ENCODE results near the gene FSTL1.
A peak's percentile ranks its signal among the peaks of the same experiment; 100 is the strongest.

The FSTL1 gene

DNA sequence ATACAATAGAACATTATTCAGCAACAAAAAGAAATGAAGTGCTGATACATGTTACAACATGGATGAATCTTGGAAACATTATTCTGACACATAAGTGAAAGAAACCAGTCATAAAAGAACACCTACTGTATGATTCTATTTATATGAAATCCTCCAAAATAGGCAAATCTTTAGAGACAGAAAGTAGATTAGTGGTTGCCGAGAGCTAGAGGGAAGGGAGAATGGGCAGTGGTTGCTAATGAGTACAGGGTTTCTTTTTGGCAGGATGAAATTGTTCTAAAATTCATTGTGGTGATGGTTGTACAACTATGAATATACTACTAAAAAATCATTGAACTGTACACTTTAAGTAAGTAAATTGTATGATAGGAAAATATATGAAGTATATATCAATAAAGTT is 95.3 kb downstream of the FSTL1 start:
- H3K27me3 ChIP-seq: no peaks in the 10 kb centered on the region
- TF ChIP-seq, protein P1, sequence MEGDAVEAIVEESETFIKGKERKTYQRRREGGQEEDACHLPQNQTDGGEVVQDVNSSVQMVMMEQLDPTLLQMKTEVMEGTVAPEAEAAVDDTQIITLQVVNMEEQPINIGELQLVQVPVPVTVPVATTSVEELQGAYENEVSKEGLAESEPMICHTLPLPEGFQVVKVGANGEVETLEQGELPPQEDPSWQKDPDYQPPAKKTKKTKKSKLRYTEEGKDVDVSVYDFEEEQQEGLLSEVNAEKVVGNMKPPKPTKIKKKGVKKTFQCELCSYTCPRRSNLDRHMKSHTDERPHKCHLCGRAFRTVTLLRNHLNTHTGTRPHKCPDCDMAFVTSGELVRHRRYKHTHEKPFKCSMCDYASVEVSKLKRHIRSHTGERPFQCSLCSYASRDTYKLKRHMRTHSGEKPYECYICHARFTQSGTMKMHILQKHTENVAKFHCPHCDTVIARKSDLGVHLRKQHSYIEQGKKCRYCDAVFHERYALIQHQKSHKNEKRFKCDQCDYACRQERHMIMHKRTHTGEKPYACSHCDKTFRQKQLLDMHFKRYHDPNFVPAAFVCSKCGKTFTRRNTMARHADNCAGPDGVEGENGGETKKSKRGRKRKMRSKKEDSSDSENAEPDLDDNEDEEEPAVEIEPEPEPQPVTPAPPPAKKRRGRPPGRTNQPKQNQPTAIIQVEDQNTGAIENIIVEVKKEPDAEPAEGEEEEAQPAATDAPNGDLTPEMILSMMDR (IDR thresholded peaks at IDR 0.05): no peak
- H3K27ac ChIP-seq: no peak overlapping the region
- H3K36me3 ChIP-seq: no peaks in the 10 kb centered on the region
- H3K4me3 ChIP-seq (ENCODE audit: low read depth in 1 of 2, low read length in 1 of 2): no peak overlapping the region
- peaks cover 0 to under 1% of the 10 kb centered on the region in 2 experiments for H3K4me1 ChIP-seq (ENCODE audit: control insufficient read depth in 1 of 2, insufficient read depth in 1 of 2, low read depth in 1 of 2, low read length in 1 of 2)
- H3K9me3 ChIP-seq: no peaks in the 10 kb centered on the region

DNA sequence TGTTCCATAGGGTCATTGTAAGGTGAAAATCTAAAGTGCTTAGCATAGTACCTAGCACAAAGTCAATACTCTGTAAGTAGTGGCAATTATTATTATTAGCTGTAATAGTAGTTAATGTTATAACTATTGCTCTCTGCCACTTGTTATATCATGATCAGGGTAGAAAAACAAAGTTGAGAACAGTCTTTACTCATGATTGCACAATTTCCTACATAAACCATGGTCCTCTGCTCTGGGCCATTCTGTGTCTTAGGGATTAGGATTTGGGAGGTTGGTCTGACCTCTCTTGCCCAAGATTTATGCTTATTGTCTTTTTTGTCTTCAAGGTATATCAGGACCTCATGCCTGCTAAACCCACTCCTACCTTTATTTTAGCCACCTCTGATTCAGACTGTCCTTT is 97.3 kb downstream of the FSTL1 start:
- Histone ChIP-seq H3K36me3 (no peaks in the 10 kb centered on the region), H3K27ac (no peak overlapping the region), H3K27me3 (no peaks in the 10 kb centered on the region), H3K9me3 (no peaks in the 10 kb centered on the region), H3K4me3 (ENCODE audit: low read depth in 1 of 2, low read length in 1 of 2) (no peak overlapping the region), H3K4me1 (ENCODE audit: control insufficient read depth in 1 of 2, insufficient read depth in 1 of 2, low read depth in 1 of 2, low read length in 1 of 2) (peaks cover 9 to 13% of the 10 kb centered on the region in 2 experiments)
- TF ChIP-seq, protein P1 (IDR thresholded peaks at IDR 0.05): no peak

DNA sequence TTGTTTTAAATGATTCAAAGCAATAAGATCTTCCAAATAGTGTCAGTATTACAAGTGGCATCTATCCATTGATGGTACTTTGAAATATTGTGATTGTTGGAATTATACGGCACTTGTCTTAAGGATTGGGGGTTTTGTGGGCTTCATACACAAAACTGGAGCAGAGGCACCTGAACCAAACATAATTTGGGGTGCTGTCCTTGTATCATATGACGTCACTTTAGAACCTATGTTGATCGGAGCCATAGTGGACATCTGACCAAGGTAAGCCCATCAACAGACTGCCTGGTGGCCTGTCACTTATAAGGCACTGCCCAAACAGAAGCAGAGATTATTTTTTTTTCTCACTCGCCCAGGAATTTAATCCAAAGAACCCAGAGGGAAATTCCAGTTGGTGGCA is 98.8 kb downstream of the FSTL1 start:
- H3K36me3 ChIP-seq: no peaks in the 10 kb centered on the region
- peaks cover 18 to 21% of the 10 kb centered on the region in 2 experiments for H3K4me1 ChIP-seq (ENCODE audit: control insufficient read depth in 1 of 2, insufficient read depth in 1 of 2, low read depth in 1 of 2, low read length in 1 of 2)
- H3K27me3 ChIP-seq: no peaks in the 10 kb centered on the region
- no peak overlapping the region for H3K27ac ChIP-seq
- no peaks in the 10 kb centered on the region for H3K9me3 ChIP-seq
- TF ChIP-seq, protein P1 (IDR thresholded peaks at IDR 0.05): no peak
- H3K4me3 ChIP-seq (ENCODE audit: low read depth in 1 of 2, low read length in 1 of 2): no peak overlapping the region

DNA sequence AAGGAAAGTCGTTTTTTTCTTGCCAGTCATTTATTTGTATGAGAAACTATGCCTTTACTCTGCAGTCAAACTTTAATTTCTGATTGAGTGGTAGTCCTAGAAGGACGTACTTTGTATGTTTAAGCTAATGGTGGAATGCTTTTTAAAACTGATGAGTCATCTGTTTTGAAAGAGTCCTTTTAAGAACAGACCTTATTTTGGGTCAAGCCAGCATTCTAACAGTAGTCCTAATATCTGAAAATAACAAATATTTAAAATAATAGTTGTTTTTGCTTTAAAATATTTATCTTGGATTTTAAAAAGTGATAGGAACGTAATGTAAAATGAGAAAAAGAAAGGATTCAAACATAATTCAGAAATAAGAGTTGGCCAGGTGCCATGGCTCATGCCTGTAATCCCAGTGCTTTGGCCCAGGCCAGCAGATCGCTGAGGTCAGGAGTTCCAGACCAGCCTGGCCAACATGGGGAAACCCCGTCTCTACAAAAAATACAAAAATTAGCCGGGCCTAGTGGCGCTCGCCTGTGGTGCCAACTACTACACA is 100.3 kb downstream of the FSTL1 start:
- peaks cover 5% of the 10 kb centered on the region for H3K36me3 ChIP-seq
- H3K27me3 ChIP-seq: no peaks in the 10 kb centered on the region
- TF ChIP-seq, protein P1 (IDR thresholded peaks at IDR 0.05): no peak
- no peaks in the 10 kb centered on the region for H3K9me3 ChIP-seq
- no peak overlapping the region for H3K4me3 ChIP-seq (ENCODE audit: low read depth in 1 of 2, low read length in 1 of 2)
- H3K27ac ChIP-seq: no peak overlapping the region
- H3K4me1 ChIP-seq (ENCODE audit: control insufficient read depth in 1 of 2, insufficient read depth in 1 of 2, low read depth in 1 of 2, low read length in 1 of 2): peaks cover 18 to 21% of the 10 kb centered on the region in 2 experiments

DNA sequence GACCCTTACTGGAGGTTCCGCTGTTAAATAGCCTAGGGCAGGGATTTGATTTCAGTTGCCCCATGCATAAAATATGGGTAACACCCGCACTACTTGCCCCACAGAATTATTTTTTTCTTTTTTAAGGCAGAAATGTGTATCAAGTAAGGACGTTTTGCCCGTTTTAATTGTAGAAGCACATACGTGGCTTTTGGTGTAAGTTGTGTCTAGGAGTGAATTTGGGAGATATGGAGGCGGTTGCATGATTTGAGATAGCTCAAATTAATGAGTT is 101.0 kb downstream of the FSTL1 start:
- Histone ChIP-seq H3K4me3 (ENCODE audit: low read depth in 1 of 2, low read length in 1 of 2) (peak overlapping the region; percentile 77 to 90), H3K27ac (peak overlapping the region; percentile 82), H3K36me3 (peaks cover 9% of the 10 kb centered on the region), H3K4me1 (ENCODE audit: control insufficient read depth in 1 of 2, insufficient read depth in 1 of 2, low read depth in 1 of 2, low read length in 1 of 2) (peaks cover 18 to 21% of the 10 kb centered on the region in 2 experiments), H3K27me3 (no peaks in the 10 kb centered on the region), H3K9me3 (no peaks in the 10 kb centered on the region)
- TF ChIP-seq, protein P1 (IDR thresholded peaks at IDR 0.05): no peak

Measured in neutrophil (primary cell).